ENCODE measurements around the gene SMIM23. TPM values are rescaled to one million over a fixed set of nuclear protein-coding genes. Genes with fewer than 3 reads are reported as not detected.

Gene SMIM23
- total and polyA plus RNA-seq, 2 of the 4 experiments (the other 2 are of a cell fraction), result not detected

- Histone ChIP-seq H3K18ac (ENCODE audit: low read depth, low read length) (no peak overlapping the region), H2BK20ac (ENCODE audit: low read depth, low read length) (no peak overlapping the region), H2BK15ac (ENCODE audit: low read depth, low read length) (no peak overlapping the region), H4K8ac (ENCODE audit: low read depth in 2 of 2, low read length in 2 of 2) (no peak overlapping the region), H2AK9ac (replicated peaks; ENCODE audit: low read depth, low read length, poor library complexity) (no peak overlapping the region), H3K23ac (ENCODE audit: low read depth, low read length) (no peak overlapping the region), H4K5ac (ENCODE audit: low read depth, low read length) (no peak overlapping the region), H3K4me1 (ENCODE audit: control insufficient read depth, insufficient read depth, low read length) (no peaks in the 10 kb centered on the region), H3K4ac (ENCODE audit: low read depth, low read length) (no peak overlapping the region), H2BK120ac (ENCODE audit: low read depth, low read length) (no peak overlapping the region), H3K27ac (ENCODE audit: insufficient read depth, low read length) (no peak overlapping the region), H3K4me3 (ENCODE audit: insufficient read depth, low read depth, low read length) (no peak overlapping the region), H2BK5ac (ENCODE audit: low read depth, low read length, poor library complexity, severe bottlenecking) (no peak overlapping the region), H4K20me1 (ENCODE audit: insufficient read depth, low read length) (no peaks in the 10 kb centered on the region), H3K9me3 (ENCODE audit: control insufficient read depth, insufficient read depth, low read length) (no peaks in the 10 kb centered on the region), H3K27me3 (ENCODE audit: control insufficient read depth, insufficient read depth, low read length) (peaks cover 17% of the 10 kb centered on the region), H3K9me1 (ENCODE audit: insufficient read depth, low read length) (no peaks in the 10 kb centered on the region), H3K4me2 (ENCODE audit: low read depth, low read length) (no peak overlapping the region), H4K91ac (ENCODE audit: insufficient read depth, low read depth, low read length) (no peak overlapping the region), H2AK5ac (ENCODE audit: low read depth, low read length) (no peak overlapping the region), H3K36me3 (ENCODE audit: control insufficient read depth, insufficient read depth, low read length) (no peaks in the 10 kb centered on the region), H3K56ac (ENCODE audit: extremely low read depth, insufficient read depth, low read length) (no peak overlapping the region), H3K79me1 (ENCODE audit: low read depth in 1 of 2, low read length in 2 of 2) (no peaks in the 10 kb centered on the region), H2AFZ (replicated peaks; ENCODE audit: low read length, poor library complexity) (no peak overlapping the region), H3K14ac (replicated peaks; ENCODE audit: low read depth, low read length) (no peak overlapping the region), H3K9ac (ENCODE audit: low read depth, low read length) (no peak overlapping the region)
- in situ Hi-C loops (cut with MboI; ENCODE audit: low sequenced_read_pairs) (no loop called here), intact Hi-C loops (cut with micrococcal nuclease) (no loop called here), dilution Hi-C loops (cut with HindIII; ENCODE audit: low sequenced_read_pairs, unreplicated experiment) (no loop called here)
- BruUV-seq (replicated peaks), result no TSS peak
- 10% methylated on average over 2 of the region's 8 CpGs; no CpG with 5 or more reads in 1 of the 2 experiments for WGBS, 2 experiments (ENCODE audit: extremely low coverage in 2 of 2, insufficient read length in 1 of 2)
- CTCF ChIA-PET, result no interaction called here
- DNase-seq (no peak), ATAC-seq (ENCODE audit: low read depth) (no peak)
- TF ChIP-seq MAFK (IDR thresholded peaks at IDR 0.05; ENCODE audit: low read depth, low read length) (no peak), MXI1 (IDR thresholded peaks at IDR 0.05; ENCODE audit: borderline replicate concordance, low read depth, low read length) (no peak), POLR2A (IDR thresholded peaks at IDR 0.05; ENCODE audit: low read depth, low read length) (no peak), SMC3 (IDR thresholded peaks at IDR 0.05; ENCODE audit: low read depth, low read length) (no peak), RFX5 (IDR thresholded peaks at IDR 0.05; ENCODE audit: low read depth, low read length) (no peak)
- POLR2A ChIA-PET (ENCODE audit: unreplicated experiment), result no interaction called here
These were observed 10.8 kb downstream of the SMIM23 start for GRCh38 chr5:171796436-171796835.
